Hematopoietic multipotent progenitor cell treated with erythropoietin and hydrocortisone succinate and interleukin-3 and kit ligand, for 4 days (in vitro differentiated cells): ENCODE data around the gene NTMT1.
A peak's percentile ranks its signal among the peaks of the same experiment; 100 is the strongest.
"Not testable (repeated sequence)": the region's sequence is repeated elsewhere in the genome, so short reads cannot be mapped to it uniquely, and the experiment has no call there.

Source experiments
- DNase-seq: peaks from one replicate; pipeline ENCODE4 v3.0.0-alpha.2; 2015

NTMT1 gene, protein sequence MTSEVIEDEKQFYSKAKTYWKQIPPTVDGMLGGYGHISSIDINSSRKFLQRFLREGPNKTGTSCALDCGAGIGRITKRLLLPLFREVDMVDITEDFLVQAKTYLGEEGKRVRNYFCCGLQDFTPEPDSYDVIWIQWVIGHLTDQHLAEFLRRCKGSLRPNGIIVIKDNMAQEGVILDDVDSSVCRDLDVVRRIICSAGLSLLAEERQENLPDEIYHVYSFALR

DNA sequence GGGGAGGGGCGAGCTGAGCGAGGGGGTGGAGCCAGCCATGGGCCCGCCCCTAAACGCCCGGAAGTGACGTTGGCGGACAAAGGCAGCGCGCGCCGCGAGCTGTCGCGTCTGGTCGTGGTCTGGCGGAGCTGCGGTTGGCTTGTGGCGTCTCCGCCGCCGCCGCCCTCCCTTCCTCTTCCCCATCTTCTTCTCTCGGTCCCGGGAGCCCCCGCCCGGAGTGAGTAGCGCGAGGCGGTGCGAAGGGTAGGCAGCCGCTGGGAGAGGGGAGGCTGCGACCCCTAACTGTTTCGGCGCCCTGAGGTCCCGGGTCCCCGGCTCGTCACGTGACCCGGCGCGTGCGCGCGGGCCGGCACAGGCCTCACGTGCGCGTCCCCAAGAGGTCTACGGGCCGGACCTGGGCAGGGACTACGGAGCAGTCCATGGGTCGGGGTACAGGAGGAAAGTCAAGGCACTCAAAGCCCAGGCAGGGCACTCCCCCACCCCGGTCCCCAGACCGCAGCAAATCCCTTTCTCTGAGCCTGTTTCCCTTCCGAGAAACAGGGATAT lies at the start of gene NTMT1:
NTMT1 (plus strand) TSS at position 85 of the 546 bp plus-strand sequence. CDS start 6,541 bp downstream, outside the sequence.
- peak; percentile 93 for DNase-seq

DNA sequence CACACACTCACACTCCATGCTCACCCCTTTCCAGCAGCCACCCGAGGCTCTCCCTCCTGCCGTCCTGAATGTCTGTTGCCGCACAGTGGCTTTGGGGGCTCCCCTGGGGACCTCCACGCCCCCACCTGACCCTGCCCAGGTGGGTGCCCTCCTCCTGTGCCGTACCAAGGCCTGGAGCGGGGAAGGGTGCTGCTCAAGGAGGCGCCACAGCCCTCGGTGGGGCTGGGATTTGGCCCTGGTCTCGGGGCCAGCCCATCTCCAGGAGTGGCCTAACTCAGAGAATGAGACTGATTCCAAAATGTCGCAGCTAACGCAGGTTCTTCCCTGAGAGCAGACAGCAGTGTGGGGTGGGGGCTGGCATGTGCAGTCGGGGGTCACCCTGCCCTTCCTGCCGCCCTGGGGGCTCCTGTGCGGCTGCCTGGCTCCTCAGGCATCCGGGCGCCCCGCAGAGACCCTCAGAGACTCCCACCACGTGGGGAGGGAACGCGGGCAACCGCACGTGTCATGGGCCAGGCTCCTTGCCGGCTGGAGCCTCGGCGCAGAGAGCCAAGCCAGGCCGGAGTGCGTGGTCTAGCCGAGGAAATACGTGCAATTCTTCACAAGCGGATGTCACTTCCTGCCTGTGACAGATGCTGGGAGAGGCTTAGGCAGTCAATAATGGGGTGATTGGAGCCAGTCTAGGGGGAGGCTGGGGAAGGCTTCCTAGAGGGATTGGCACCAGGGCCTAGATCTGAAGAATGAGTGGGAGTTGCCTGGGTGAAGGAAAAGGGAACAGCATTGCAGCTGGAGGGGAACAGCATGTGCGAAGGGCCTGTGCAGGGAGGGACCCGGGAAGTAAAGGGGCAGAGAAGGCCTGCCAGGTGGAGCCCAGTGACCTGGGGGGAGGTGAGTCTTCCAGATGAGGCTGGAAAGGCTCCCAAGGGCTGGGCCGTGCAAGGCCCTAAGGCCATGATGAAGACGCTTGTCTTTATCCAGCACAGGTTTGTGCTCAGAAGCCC lies 49.1 kb upstream of the NTMT1 start:
- DNase-seq: no peak

DNA sequence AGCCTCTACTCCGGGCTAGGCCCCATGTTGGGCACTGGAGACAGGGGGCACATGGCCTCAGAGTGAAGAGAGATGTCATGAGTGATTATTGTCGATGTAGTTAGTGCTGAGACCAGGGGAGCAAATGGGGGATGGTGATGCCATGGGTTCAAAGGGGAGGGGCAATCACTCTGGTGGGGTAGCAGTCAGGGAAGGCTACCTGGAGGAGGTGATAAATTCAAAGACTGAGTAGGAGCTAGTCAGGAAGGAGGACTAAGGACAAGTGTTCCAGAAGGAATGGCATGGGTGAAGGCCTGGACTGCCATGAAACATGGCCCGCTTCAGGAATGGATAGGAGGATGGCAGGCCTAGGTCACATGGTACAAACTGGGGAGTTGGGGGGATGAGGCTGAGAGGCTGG lies 46.7 kb upstream of the NTMT1 start:
- DNase-seq: no peak

- no peak for DNase-seq
Measured at GRCh38 chr9:129580211-129580915, 45.6 kb upstream of the NTMT1 start.

DNA sequence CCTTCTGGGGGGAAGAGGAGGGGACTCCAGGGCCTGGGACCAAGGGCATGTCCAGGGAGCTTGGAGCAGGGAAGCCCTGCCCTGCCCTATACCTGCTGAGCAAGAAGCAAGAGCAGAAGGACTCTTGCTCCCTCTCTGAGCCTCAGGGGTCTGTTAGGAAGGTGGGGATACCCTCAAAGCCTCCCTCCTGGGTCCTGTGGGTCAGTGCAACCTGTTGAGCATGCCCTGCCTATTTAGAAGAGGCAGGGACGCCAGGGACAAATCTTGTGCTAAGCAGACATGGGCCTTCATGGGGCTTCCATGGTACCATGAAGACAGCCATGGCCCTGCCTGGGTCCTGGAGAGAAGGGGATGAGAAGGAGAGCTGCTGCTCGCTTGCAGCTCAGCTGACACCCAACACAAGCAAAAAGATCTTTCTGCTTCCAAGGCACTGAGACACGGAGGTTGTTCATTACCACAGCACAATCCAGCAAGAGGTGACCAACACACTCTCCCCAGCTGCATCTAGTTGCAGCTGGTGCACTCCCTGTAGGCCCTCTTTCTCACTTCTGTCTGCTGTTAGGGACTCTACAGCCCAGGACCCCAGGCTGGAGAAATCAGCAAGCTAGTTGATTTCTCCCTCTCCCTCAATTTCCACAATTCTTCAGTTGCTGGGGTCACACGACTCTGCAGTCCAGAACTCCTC lies 44.3 kb upstream of the NTMT1 start:
- DNase-seq: no peak

- DNase-seq: no peak
Measured at GRCh38 chr9:129582855-129583254, 43.1 kb upstream of the NTMT1 start.

DNA sequence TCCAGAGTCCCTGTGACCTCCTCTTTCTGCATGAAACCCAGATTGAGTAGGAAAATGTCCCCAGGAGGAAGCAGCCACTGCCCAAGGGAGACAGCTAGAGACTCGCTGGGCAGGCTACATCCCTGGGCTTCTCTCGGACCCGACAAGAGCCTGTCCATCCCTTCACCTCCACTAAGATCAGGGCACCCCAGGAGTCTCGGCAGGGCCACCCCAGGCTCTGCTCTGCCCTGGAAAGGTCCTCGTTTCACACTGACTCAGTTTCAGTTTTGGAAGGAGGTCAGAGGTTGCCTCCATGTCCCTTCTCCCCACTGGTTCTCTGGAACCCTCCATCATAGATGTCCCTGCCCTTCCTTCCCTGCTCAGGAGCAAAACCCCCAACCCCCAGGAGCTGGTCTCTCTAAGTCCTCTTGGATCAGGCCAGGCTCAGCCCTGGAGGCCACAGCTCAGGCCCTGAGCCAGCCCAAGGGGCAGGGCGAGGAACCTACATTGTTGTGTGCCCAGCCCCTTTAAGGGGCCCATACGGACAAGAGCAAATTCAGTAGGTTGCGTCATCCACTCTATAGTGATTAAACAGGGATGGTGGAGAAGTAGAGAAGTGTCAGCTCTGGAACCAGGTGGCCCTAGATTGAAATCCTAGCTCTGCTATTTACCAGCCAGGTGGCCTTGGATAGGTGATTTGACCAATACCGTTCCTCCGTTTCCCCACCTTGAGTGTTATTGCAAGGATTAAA lies 42.5 kb upstream of the NTMT1 start:
- DNase-seq: peak; percentile 64

DNA sequence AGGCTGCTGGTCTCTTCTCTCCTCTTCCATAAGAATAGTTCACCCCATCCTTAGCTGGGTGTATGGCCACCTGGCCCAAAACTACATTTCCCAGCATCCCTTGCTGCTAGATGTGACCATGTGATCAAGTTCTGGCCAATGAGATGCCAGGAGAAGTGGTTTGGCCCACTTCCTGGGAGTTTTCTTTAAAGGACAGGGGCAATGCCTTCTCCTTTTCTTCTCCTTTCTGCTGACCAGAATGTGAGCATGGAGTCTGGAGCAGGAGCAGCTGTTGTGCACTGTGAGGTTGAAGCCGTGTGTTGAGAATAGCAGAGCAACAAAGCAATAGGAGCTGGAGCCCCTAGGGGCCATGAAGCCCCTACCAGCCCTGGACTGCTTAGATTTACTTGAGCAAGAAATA lies 41.8 kb upstream of the NTMT1 start:
- peak; percentile 91 for DNase-seq

DNA sequence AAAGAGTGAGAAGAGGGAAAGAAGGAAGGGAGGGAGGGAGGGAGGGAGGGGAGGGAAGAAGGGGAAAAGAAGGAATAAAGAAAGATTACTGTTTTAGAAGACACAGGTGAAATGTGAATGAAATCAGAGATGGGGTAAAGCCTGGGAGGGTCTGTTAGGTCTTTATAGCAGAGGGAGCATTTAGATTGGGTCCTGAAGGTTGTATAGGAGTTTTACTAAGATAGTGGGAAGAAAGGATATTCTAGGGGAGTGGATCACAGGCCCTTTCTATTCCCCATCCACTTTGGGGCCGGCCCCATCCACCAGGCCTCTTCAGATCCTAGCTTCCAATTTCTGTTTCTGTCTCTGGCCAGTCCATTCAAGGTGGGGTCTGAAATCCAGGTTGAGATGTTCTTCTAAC lies 40.6 kb upstream of the NTMT1 start:
- no peak for DNase-seq

GRCh38 chr9:129586245-129586644 lies 39.7 kb upstream of the NTMT1 start:
- no peak for DNase-seq

- DNase-seq: no peak
Measured at GRCh38 chr9:129586685-129587084, 39.3 kb upstream of the NTMT1 start.

- no peak for DNase-seq
Measured at GRCh38 chr9:129587487-129588262, 38.3 kb upstream of the NTMT1 start.

DNA sequence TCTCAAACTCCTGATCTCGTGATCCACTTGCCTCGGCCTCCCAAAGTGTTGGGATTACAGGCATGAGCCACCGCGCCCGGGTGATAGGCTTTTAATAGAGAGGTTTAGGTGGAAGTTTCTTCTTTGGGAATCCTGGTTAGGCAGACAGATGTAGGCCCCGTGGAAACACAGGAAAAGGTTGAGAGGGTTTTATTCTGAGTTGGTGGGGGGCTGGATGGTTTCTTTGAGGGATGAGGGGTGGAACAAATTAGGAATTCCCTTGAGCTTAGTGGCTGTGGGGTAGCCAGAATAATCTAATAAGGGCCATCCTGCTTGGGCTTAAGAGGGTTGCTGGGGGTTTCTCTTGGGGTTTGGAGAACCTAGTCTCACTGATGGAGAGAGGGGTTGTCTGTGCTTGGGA lies 35.5 kb upstream of the NTMT1 start:
- no peak for DNase-seq

DNA sequence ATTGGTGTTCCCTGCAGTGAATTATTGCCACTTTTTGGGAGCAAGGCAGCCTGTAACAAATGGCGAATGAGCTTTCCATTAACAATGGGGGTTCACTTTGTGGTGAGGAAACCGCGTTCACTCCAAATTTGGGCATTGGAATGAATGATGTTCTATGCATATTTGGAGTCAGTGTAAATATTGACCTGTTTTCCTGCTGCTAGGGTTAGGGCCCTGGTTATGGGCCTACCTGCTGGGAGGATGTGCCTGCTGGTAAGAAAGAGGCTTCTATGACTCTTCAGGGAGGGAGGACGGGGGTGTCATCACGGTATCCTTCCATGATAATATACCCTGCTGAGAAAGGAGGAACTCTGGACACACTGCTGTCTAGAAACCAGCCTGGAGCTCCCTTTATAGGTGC lies 34.0 kb upstream of the NTMT1 start:
- DNase-seq: no peak

DNA sequence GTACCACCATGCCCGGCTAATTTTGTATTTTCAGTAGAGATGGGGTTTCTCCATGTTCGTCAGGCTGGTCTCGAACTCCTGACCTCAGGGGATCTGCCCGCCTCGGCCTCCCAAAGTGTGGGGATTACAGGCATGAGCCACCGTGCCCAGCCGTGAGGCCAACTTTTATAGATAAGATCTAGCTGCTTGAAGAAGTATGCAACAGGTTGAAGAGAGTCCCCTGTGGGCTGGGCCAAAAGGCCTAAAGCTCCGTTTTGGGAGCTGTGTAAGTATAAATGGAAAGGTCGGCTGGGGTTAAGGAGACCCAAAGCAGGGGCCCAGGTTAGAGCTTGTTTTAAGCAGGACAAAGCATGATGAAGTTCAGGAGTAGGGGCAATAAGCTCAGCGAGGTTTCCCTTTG lies 33.2 kb upstream of the NTMT1 start:
- DNase-seq: not testable (repeated sequence)

- DNase-seq: no peak
Measured at GRCh38 chr9:129594632-129595031, 31.3 kb upstream of the NTMT1 start.

- no peak for DNase-seq
Measured at GRCh38 chr9:129595311-129595741, 30.6 kb upstream of the NTMT1 start.

- peak; percentile 85 for DNase-seq
Measured at GRCh38 chr9:129595903-129596540, 29.9 kb upstream of the NTMT1 start.

DNA sequence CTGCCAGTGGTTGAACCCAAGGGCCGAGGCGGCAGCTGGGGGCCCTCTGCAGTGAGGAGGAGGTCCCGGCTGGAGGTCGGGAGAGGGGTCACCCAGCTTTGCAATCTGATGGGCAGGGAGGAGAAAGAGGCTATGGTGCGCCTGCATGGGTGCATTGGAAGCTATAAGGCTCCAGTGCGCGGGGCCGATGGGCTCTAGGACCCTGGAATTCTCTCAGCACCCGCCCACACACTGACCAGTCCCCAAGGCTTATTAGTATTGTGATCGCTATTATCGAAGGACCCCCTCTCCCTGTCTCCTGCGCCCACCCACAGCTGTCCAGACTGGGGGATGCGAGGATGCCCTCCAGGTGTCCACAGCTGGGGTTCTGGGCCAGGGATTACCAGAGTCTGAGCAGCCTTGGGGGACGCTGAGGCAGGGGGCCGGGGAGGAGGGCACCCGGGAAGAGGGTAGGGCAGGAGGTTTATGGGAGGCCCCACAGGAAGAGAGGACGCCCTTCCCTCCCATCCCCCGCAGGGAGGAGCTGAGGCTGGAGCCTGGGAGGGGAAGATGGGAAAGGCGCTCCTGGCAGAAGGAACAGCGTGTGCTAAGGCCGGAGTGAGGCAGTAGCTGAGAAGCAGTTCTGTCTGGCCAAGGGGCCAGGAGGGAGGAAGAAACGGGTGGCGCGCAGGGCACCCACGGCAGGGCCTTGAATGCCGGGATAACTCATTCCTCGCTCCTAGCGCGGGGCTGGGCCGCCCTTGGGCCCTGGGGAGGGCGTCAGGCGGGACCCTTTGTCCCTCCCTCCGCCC lies 29.2 kb upstream of the NTMT1 start:
- no peak for DNase-seq
